ENCODE results near the gene WIPF3.
A peak's percentile ranks its signal among the peaks of the same experiment; 100 is the strongest.

Gene WIPF3

DNA sequence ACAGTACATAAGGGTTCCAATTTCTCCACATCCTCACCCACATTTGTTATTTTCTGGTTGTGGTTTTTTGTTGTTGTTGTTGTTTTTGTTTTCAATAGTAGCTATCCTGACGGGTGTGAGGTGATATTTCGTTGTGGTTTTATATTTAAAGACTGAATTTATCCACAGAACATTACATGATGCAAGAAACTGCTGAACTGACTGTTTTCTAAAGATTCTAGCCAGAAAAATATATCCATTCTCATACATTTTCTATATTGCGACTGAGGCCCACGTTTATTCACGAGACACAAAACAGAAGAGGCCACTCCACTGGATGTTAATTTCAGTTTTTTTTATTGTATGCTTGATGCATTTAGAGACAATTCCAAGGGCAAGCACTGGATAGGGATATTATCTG lies 113.5 kb downstream of the WIPF3 start:
- no peak for DNase-seq

DNA sequence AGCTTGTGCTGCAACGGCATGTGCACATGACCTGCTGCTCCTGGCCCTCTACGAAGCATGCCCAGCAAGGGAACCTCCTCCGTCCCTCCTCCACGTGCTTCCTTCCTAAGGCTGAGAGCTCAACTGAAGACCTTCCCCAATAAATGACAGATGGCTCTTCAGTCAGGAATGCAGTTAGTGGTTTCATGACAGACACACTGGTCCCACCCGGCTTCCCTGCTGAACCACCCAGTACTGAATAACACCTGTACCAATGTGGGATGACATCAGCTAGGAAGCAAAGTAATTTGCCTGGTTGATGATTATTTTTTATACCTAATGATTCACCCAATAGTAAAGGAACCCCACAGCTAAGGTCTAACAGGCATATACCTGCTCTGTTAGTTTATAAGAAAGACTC lies 114.2 kb downstream of the WIPF3 start:
- DNase-seq, result no peak

DNA sequence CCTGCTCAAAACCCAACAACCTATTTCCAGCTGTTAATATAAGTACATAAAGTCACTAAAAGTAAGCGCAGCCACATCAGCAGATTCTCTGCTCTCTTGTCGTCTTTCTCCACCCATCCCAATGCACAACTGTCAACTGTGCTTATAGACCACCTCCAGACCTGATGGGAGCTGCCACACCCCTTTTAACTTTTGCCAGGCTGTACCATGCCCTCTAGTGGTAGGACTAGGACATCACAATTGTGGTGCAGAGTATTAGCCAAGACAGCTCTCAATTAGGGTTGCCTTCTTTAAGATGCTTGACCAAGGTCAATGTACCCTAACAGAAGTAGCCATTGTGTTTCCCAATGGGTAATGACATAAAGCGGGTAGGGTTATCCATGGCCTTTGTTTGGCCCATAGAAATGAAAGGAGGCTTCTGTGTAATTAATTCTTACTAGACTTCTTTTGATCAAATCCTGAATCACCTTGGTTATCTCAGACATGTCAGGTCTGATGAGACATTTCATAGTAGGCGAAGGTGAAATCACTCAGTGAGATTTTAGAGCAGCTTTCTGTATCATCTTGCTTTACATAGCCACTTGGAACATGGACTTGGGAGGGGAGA lies 115.2 kb downstream of the WIPF3 start:
- peak; percentile 62 for DNase-seq

DNA sequence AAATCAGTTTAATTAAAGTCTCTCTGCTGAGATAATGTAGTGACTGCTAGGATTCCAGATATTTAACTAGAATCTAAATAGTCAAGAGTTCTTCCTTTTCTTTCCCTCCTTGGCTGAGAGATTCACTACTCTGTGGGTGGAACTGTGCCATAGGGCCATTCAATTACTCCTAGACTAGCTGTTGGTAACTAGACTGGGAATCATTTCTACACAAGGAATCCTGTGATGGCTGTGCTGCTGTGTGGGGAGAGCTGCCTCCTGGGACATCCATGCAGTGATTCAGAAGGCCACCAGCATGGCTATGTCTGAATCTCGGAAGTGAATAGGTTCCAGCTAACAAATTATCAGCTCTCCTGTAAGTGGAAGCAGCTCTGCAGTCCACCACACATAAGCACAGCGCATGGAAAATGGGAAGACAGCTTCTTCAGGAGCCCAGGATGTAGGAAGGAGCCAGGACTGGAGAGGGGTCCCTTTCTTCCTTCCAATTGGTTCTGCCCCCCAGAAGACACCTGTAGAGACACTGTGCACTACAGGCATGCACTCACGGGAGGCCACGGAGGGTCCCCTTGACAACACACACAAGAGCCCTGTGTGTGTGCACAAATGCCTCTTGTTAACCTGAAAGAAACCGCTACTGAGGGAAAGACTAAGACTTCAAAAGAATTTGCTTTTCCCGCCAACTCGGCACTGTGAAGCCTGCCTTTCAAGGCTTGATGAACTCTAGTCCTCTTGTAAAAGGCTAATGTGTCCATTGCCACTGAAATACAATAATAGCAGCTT lies 116.8 kb downstream of the WIPF3 start:
- no peak for DNase-seq

DNA sequence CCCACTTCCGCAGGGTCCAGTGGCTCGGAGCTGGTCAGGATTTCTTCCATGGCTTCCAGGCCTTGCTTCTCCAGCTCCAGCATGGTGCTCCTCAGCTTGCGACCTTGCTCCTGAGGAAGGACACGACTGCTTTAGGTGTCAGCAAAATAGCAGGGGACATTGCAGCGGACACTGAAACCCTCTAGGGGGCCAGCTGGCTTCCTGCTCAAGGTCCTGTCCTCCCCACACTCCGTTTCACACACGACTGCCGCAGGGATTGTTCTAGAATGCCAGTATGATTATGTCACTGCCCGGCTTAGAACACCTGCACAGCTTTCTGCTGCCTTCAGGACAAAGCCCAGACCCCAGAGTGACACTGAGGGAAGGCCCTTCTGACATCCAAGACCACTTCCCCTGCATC lies 117.7 kb downstream of the WIPF3 start:
- DNase-seq, result no peak

DNA sequence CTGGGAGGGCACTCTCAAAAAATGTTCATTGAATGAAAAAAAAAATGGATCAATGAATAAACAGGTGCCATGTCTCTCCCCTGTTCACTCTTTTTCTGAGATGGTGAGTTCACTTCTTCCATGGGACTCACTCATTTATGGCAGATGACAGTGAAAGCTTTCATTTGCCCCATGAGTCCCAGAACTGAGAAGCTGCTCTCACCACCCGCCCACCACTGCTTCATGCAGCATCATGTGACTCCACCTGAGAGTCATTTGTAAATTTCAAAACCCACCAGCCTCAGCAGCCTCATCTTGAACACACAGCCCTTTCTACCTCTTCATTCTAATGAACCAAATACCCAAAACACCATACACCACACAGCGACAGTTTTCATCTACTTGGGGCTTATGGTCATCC lies 118.4 kb downstream of the WIPF3 start:
- DNase-seq, result no peak

DNA sequence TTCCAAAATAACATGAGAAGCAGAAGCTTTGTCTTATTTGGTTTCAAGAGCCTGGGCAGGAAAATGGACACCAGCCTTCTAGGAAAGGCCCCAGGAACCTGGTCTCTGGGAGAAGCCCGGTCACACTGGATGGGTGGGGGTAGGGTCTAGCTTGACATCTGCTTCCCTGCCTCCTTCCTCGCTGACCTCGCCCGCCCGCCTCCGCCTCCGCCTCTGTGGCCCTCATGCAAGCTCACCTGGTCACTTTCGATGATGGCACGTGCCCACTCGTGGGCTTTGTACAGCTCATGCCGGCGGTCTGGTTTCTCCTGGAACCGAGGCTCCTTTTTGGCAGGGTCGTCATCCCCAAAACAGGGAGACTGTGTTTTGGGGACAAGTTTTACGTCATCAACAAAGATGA lies 119.9 kb downstream of the WIPF3 start:
- no peak for DNase-seq

DNA sequence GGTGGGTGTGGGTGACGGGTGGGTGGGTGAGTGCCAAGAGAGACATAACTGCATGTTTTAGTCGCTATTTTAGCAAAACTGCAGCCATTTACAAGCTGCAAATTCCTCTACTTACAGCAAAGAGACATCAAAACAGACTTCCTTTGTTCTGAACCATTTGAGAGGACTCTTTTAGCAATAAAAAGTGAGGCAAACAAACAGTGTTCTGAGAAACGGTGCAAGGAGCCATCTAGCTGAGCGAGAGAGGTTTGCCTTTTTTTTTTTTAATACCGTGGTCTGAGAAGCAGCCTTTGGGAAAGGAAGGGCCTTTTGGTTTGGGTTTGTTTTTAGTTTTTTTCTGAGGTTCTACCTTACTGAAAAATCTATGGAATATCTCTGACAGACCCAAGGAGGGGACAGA lies 120.4 kb downstream of the WIPF3 start:
- no peak for DNase-seq

DNA sequence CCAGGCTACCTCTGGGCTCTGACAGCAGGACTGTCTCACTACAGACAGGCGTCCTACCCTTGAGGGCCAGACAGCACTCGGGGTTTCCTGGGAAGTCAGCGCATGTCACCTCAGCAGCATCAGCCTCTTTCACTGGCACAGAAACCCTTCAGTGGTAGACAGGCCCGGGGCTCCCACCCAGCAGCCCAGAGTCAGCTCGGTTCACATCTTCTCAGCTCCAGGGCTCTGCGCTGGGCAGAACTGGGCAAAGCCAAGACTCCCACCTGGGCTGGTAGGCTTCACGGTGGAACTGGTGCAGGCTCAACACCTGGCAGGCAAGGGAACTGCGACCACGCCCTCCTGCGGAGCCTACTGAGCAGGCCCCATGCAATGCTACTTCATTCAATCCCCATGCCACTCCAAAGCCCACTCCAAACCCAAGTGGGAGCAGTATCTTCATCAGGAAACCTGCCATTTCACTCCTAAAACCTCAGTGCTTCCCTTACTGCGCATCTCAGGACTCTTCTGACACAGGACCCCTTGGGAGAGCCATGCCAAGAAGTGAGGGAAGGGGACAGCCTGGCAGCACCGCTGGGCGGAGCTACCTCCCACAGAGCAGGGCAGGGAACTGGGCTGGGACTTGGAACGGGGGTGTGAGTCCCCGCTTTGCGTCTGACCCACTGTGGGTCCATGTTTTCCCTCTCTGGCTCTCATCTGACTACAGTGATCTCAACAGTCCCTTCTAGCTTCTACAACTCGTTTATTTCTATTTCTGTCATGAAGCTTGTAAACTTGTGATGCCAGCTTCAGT lies 122.9 kb downstream of the WIPF3 start:
- DNase-seq, result no peak

DNA sequence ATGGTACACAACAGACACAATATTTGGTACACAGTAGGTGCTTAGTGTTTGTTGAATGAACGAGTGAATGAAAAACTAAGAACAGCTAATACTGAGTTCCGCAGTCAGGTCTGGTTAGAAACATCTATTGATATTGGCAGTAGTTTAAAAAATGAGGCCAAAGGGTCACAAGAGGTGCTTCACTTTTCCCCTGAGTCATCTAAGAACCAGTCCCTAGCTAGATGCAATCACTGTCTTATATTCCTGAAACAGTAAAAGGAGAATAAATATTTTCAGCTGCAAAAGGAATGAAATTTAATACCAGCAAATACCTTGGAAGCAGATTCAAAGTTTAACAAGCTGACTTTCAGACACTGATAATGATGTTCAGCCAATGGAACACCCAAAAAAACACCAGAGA lies 128.8 kb downstream of the WIPF3 start:
- no peak for DNase-seq

DNA sequence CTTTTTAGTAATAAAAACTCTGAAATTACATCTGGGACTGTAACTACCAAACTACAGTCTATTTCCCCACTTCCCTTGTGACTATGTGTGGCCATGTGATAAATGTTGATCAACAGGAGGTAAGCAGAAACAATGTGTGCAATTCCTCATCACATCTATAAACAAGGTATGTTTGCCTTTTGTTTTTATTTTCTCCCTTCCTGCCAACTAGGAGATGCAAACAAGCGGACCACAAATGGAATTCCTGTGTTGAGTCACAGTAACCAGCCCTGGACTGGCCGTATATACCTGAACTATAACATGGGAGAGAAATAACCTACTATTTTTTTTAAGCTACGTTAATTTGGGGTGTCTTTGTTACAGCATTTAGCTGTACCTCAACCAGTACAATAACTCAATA lies 130.8 kb downstream of the WIPF3 start:
- DNase-seq, result no peak

DNA sequence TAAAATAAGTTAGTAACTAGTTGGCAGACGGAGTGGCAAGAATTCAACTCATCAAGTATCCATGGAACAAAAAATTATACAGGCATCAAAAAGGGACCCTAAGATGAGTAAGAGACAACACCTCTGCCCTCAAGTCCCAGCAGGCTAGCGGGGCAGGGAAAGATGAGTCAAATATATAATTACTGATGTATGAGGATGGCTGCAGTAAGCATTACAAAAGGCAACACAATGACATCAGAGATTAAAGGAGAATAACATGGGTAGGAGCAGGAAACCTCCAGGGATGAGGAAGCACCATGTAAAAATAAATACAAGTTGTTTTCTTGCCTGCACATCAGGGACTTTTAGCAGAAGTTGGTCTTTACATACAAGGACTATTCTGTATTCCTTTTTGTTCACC lies 133.9 kb downstream of the WIPF3 start:
- no peak for DNase-seq

DNA sequence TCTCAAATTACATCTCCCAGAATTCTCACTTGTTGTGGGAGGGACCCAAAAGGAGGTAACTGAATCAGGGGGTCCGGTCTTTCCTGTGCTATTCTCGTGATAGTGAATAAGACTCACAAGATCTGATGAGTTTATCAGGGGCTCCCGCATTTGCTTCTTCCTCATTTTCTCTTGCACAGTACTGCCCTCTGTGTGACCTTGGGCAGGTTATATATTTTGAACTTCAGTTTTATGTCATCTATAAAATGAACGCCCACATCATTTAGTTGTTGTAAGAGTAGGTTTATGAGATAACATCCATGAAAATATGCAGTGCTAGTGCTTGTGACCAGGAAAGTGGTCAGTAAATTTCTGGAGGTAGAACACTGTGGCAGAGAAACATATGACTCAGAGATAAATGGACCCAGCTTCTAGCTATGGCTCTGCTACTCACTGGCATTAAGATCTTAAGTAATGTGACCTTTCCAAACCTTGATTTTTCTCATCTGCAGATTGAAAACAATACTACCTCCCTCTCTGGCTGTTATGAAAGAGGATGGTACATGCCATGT lies 139.0 kb downstream of the WIPF3 start:
- DNase-seq, result no peak

DNA sequence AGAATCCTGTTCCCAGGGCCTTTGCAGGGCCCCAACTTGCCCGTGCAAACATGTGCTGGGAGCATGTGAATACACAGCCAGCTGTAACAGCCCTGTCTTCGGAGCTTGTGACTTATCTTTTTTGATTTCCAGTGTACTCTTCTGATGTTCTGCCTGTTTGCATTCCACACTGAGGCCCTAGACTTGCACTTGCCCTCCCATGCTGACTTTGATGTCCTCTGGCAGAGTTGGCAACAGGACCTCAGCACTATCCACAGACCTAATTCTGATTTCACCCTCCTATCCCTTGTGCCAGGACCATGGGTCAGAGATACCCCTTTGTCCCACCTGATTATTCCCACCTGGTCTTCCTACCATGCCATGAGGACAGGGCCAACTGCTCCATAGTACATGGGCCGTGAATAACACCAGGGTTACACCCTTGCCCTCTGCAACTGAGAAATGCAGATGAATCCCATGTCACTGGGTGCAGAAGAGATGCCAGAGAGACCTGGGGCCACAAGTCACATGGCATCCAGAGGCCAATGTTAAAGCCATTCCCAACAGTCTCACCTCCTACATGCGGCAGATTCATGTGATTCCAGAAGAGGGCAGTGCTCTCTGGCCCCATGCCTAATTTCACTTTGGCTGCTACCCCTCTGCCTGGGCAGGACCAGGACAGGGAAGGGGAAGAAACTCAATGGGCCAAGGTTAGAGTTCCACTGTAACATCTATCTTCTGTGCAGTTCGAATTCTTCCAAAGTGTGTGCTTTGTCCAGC lies 140.3 kb downstream of the WIPF3 start:
- DNase-seq, result peak; percentile 32

DNA sequence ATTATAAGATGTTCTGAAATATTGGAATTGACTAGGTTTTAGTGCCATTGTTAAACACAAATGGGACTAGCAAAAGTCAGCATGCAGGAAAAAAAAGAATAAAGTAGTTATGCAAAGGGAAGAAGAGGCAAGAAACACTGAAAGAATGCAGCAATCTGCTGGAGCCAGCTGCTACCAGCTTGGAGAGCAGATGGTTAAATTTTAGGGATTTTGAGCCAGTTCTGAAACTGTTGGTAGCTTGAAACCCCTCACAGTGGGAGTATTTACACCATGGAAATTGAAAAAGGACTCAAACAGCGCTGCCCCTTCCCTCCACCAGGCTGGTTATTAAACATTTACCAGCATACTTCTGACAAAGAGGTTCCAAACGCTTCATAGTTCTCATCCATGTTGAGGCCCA lies 142.3 kb downstream of the WIPF3 start:
- no peak for DNase-seq

DNA sequence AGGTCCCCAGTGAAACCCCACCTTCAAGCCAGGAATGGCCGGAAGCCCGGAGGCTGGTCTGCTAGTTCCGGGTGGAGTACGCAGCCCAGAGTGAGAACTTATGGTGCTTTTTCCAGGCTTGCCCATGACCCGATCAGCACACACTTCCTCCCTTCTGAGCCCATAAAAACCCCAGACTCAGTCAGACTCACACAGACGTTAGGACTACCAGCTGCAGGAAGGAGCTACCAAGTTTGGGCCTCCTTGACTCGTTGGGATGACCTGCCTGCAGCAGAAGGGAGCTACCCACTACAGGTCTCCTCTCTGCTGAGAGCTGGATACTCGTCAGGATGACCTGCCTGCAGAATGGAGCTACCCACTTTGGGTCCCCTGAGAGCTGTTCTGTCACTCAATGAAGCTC lies 144.2 kb downstream of the WIPF3 start:
- DNase-seq, result no peak

DNA sequence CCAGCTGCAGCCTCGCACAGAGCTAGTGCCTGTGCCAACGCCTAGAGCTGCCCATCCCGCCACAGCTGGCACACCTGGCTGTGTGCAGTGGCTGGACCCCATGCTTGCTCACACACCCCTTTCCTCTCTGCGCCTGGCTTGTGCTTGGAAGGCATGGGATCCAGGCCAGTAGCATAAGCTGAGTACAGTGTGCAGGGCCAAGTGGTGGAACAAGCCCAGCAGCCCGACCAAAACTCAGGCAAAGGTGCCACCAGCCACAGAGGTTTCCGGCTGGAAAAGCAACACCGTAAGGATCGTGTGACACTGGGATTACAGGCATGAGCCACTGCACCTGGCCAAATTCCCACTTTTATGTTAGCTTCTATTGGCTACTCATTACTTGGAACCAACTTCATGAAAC lies 144.9 kb downstream of the WIPF3 start:
- DNase-seq, result no peak

DNA sequence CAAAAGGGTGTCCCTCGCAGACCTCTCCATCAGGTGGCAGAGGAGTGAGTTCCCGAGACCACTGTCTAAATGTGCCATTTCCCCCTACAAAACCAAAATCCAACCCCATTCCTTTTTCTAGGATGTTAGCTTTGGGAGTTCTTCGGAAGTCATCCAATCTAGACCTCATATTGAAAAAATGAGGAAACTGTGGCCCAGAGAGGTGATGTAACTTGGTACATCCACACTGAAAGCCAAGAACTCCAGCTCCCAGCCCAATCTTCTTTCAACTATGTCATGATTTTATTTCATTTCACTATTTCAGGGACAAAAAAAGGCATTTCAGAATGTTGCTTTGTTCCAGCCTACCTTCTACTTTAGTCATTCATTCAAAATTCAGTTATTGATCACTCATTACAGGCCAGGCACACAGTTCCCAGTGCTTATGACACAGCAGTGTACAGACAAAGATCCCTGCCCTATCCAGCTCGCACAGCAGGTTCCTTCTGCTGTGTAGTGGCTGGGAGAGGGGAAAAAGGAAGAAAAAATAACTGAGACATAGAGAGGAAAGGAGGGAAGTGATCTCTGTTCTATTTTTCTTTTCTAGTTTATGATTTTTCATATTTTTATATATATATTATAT lies 147.5 kb downstream of the WIPF3 start:
- DNase-seq, result peak; percentile 26

DNA sequence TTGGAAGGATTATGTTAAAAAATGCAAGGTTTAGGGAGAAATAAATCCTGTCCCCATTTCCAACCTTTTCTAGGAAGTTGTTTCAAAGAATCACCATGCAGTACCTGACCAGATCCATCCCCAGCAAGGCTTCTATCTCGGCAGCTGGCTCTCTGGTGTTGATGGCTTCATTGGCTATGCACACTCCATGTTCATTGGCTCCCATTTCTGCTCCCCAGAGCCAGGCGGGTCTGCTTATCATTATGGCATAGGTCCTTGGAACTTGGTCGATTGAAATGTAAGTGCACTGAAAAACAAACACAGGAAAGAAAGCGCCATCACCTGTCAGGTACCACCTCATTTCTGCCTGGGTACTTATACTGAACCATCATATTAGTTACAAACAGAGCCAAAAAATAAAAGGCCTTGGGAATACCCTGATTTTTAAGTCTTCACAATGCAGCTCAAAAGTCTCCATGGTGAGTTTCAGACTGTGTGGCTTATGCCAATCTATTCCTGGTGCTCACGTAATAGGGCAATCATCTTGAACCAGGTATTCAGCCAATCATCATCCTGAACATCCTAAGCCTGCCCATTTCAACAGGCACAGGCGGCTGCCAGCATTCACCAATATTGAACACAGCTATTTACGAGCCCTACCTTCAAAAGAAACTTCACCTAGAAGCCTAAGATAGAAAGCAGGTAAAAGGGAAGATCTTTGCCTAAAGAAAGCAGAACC lies 148.9 kb downstream of the WIPF3 start:
- no peak for DNase-seq

DNA sequence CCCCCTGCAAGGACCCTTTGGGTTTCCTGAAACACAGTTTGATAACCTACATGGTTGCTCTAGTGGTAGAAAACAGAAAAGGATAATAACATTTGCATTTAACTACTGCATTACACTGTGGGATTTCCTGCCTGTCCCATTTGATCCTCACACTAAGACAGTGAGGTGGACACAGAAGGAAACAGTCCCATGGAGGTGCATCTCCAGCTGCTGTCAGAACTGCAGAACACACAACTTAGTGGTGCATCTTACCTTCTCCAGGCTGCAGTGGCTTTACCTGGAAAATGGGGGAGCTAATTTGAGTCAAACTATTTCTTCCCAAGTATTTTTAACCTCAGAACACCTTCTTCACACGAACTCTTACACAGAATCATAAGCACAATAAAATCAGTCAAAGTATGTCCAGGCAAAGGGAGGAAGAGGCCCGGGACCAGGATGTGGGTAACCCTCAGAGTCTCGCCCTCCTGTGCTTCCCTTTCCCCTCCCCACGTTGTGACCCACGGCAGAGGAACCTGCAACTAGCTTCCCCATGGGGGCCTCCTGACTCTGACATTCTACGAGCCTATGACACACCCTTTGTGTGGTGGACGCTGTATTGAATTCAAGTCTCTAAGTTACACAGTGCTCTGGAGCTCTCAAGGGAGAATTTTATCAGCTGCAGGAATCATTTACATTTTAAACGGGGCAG lies 149.6 kb downstream of the WIPF3 start:
- no peak for DNase-seq

DNA sequence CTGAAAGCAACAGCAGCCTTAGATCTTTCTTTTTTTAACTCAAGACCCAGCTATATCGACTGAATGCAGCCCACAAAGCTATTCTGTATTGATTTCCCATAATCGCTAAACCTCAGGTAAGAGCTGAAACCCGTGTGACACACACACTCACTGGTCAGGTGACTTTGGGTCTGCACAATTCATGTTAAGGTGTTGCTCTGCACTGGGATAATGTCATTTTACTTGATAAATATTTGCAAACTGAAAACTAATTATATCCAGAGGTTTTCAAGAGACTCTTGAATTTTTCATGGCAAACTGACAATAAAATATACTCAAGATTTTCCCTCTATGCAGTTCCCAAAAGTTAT lies 150.2 kb downstream of the WIPF3 start:
- no peak for DNase-seq

All from fibroblast of skin of right quadriceps (primary cell).